HEK293 (cell line): Measurements from ENCODE around the gene HSPH1.

Experiments used
- CTCF ChIP-seq: fragments of 450-650 bp; formaldehyde crosslinking; IDR thresholded peaks from 2 replicates; pipeline ENCODE4 v1.5.1; 2016; ENCODE audit warnings: missing biosample characterization, missing genetic modification characterization
- OVOL3 ChIP-seq: fragments of 450-650 bp; formaldehyde crosslinking; IDR thresholded peaks from 2 replicates; pipeline ENCODE4 v1.5.1; 2016; ENCODE audit warnings: missing biosample characterization, missing genetic modification characterization
- ZNF10 ChIP-seq: fragments of 450-650 bp; formaldehyde crosslinking; IDR thresholded peaks from 2 replicates; pipeline ENCODE4 v1.5.1; 2017; ENCODE audit warnings: missing biosample characterization, missing genetic modification characterization

- TF ChIP-seq CTCF (no peak), ZNF10 (no peak), OVOL3 (no peak)
Measured at GRCh38 chr13:31172001-31172400, 10.3 kb upstream of the HSPH1 start.
